ENCODE results near the gene FN1.

FN1 gene

GRCh38 chr2:215435870-215436704, at the start of gene FN1:
Gene FN1 (minus strand): TSS chr2:215436068. CDS start chr2:215435802, 266 bp downstream.
- peak; percentile 71 for DNase-seq (ENCODE audit: low spot score)

DNA sequence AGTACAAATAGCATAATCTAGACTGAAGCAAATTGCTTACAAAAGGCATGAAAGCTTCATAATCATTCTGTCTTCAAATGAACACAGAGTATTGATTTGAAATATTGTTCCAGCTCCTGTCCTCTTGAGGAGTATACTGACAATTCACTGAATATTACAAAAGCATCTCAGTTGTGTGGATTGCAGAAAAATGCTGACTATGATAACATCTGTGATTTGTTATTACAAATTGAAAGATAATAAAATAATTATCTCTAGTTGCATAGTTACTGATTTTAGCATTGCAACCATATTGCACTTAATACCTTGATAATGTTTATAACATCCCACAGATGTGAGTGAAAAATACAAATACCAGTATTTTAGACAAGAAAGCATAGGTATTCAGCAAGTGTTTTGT, 49.2 kb upstream of the FN1 start:
- no peak for DNase-seq (ENCODE audit: low spot score)

GRCh38 chr2:215484570-215484969, 48.7 kb upstream of the FN1 start:
- no peak for DNase-seq (ENCODE audit: low spot score)

DNA sequence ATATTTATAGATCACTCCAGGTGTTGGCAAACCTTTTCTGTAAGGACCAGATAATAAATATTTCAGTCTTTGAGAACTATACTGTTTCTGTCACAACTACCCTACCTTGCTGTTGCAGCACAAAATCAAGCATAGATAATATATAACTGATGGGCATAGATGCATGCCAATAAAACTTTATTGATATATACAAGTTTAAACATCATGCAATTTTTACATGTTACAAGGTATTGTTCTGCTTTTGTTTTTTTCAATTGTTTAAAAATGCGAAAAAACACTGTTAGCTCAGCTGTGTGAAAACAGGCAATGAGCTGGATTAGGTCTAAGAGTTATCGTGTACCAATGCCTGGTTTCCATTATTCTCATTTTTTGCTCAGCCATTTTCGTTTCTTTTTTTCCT, 47.6 kb upstream of the FN1 start:
- no peak for DNase-seq (ENCODE audit: low spot score)

DNA sequence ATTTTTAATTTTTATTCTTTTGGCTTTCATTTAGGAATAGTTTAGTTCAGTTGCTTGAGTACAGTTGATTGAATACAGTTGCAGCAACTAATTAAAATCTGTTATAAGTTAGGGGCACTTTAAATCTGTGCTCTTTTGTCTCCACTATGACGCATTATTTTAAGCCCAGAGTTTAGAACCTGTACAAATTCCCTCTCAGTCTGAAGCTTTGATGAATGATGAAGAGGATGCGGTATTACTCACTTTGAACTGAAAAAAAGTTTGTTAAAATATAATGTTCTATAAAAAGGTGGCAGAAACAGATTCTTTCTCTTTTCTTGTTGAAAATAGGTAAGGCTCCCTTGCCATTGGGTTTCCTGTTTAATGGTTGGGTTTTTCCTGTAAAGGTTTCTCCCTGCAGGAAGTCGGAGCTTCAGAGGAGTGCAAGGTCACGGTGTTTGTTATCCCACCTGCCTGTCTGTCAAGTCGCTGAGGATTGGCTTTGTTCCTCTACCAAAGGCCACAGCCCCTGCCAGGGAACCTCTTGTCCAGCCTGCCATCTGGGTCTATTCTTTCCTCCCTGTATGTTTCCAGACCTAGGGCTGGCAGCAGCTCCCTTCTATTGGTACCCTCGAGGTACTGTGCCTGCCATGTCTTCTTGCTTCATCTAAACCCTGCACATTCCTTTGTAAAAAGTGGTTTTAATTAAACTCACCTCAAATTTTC, 43.8 kb upstream of the FN1 start:
- DNase-seq (ENCODE audit: low spot score), result no peak

- no peak for DNase-seq (ENCODE audit: low spot score)
Observed at GRCh38 chr2:215479121-215479520, 43.3 kb upstream of the FN1 start.

GRCh38 chr2:215476424-215476823, 40.6 kb upstream of the FN1 start:
- DNase-seq (ENCODE audit: low spot score), result no peak

GRCh38 chr2:215466097-215466909, 30.4 kb upstream of the FN1 start:
- DNase-seq (ENCODE audit: low spot score), result no peak

DNA sequence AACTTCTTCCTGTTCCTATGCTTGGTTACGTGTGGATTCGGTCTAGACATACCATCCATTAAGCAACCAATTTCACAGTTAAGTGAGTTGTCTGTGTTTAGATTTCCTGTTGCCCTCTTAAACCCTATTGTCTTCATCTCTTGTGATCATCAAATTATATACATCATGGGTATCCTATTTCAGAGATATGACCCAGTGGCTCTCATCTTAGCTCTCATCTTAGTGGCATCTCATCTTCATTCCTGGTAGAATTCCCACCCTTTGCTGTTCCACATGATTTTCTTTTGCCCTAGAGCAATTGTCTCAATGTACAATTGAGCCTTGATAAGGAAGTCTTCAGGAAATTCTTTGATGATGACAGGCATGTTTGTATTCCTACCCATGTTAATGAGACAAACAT, 29.4 kb upstream of the FN1 start:
- no peak for DNase-seq (ENCODE audit: low spot score)

DNA sequence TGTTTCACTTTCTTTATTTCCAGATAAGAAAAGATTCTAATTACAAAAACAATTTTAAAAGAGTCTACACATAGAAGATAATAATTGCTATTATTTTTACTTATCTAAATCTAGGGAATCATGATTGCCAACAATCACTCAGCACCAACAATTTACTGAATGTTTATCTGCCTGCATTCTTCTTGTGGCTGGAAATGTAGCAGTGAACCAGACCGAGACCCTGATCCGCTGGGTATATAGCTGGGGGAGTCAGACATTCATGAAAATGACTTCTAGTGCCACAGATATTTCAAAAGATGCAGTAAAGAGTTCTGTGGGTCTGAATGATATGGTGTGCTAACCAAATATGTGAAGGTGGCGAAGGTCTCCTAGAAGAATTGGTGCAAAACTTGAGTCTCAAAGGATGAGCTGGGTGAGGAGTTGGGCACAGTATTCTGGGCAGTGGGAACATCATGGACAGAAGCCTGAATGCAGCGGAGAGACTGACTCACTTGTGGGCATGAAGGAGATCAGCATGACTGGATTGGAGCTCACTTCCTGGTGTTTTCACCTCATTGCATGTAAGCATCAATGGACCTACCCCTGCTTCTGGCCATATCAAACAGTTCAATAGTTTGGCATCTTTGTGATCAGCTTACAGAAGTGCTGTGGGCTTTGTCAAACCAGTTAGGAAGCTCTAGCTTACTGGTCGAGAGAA, 26.1 kb upstream of the FN1 start:
- DNase-seq (ENCODE audit: low spot score), result no peak

DNA sequence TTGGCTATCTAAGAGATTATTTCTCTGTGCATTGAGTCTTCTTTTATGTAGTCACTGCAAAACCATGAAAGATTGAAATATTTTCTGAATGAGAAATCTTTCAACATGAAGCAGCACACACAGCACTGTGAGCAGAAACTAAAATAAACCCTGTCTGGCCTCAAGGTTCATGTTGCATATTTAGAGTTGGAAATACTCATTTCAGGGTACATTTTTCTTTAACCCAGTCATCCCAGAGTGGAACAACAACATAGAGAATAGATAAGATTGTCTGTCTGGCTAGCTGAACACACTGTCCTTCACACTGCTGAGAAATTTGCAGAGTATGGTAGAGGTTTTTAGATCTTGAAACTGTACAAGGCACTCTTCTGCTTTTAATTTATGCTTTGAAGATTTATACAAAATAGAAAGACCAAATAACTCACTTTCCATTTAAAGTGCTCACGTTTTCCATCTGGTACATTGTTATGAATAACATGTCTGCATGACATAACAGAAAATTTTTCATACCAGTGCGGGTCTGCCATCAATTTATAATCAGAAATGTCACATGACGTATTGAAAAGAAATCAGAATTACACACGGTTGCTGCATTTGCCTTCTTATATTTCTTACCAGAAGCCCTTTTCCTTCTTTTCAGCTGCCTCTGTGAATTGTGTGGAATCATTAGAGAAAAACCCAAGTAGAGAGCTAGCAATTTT, 25.0 kb upstream of the FN1 start:
- no peak for DNase-seq (ENCODE audit: low spot score)

DNA sequence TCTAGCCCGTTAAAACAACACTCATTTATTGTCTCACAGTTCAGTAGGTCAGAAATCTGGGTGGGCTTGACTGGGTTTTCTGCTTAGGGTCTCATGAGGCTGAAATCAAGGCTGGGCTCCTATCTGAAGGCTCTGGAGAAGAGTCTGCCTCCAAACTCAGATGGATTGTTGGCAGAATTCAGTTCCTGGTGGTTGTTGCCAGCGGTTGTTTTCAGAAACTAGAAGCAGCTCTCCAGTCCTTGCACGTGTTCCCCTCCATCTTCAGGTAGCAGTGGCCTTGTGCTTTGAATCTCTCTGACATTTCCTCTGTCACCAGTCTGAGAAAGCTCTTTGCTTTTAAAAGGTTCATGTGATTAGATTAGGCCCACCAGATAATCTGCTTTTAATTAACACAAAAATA, 20.1 kb upstream of the FN1 start:
- no peak for DNase-seq (ENCODE audit: low spot score)

DNA sequence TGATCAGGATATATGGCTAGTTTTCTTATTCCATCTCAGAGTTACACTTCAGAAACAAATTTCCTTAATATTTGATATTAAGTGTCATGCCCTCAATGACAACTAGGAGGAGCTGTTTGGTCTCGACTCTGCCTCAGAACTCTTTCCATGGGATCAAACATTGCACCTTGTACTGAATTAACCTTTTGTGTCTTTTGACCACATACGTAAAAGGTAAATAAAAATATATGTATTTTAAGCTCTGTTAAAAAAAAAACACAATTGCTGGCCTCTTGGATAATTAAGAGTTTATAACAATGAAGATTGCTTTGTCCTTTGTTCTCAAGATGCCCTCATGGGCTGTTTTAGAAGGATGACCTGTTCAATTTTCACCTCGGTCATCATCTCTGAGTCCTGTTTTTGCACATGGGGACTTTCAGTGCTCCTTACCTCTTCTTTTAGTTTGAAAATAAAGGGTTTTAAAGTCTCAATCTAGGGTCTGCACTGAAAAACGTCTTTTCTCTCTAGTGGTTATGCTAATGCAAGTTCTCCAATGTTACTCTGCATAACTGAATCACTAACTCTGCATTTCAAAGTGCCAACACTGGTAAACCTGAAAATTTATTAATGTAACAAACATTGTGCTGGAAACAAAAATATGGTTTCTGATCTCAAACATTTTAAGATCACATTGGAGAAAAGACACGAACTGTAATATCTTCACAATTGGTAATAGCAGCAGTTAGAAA, 18.8 kb upstream of the FN1 start:
- no peak for DNase-seq (ENCODE audit: low spot score)

DNA sequence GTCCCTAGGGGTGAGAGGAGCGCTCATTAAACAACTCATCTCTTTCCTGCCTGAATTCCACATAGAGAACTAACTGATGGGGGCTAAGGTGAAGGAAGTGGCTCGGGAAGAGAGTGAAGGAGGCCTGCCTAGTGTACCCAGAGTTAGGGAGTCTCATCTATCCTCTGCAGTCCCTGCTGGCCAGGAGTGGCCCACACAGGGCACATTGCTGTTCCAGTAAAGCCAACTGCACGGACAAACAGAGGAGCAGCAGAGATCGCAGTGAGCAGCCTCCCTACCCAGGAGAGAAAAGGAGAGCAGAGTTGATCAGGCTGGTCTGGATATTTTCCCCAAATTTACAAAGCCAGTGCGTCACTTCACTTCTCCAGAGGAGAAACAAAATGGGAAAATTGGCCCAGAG, 16.9 kb upstream of the FN1 start:
- no peak for DNase-seq (ENCODE audit: low spot score)

DNA sequence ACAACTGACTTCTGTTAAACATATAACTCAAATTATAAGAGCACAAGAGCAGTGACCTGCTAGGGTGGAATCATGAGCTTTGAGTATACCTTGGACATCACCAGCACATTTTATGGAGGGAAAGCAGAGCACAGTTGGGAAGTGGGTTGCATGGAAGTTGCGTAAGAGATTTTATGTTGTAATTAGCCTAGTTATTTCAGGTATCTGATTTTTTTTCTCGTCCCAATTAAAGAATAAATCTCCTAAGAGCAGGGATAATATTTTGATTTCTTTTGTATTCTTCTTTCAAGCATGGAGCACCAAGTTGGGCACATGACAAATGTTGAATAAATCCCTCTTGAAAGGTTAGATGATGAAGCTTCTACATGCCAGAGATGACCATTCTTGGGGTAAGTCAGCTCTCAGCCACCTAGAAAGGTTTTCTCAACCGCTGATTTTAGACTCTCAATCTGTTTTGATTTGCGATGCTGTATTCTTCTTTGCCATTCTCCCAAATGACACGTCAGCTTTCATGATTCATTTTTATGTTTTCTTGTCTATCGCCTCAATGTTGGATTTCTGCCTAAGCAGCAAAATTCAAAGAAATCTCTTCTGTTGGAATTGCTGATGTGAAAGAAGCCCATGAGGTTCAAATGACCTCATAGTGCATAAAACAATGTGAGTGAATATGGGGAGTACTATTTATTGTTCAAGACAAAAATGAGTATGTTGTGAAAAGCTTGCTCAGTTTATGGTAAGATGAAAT, 15.3 kb upstream of the FN1 start:
- no peak for DNase-seq (ENCODE audit: low spot score)

DNA sequence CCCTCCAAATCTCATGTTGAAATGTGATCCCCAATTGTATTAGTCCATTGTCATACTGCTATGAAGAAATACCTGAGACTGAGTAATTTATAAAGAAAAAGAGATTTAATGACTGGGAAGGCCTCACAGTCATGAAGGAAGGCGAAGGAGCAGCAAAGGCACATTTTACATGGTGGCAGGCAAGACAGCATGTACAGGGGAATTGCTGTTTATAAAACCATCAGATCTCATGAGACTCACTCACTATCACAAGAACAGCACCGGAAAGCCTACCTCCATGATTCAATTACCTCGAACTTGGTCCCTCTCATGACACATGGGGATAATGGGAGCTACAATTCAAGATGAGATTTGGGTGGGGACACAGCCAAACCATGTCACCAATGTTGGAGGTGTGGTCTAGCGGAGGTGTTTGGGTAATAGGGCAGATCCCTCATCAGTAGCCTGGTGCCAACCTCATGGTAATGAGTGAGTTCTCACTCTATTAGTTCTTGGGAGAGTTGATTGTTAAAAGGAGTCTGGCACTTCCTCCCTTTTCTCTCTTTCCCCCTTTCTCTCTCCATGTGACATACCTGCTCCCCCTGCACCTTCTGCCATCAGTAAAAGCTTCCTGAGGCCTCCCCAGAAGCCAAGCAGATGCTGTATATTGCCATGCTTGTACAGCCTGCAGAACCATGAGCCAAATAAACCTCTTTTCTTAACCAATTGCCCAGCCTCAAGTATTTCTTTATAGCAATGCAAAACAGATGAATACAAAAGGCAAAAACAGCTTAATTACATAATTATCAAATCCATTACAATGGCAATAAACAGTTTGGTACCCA, 14.5 kb upstream of the FN1 start:
- DNase-seq (ENCODE audit: low spot score), result no peak

DNA sequence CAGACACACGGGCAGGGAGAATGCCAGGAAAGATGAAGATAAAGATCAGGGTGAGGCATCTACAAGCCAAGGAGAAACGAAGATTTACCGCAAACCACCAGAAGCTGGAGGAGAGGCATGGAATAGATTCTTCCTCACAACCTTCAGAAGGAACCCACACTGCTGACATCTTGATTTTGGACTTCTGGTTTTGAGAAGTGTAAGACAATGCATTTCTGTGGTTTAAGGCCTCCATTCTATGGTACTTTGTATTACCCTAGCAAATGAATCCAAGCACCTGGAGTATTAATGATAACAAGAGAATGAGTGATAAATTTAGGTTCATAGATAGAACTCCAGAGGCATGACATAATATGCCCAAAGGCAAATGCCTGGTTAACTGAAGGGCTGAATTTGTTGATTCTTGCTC, 11.8 kb upstream of the FN1 start:
- no peak for DNase-seq (ENCODE audit: low spot score)

DNA sequence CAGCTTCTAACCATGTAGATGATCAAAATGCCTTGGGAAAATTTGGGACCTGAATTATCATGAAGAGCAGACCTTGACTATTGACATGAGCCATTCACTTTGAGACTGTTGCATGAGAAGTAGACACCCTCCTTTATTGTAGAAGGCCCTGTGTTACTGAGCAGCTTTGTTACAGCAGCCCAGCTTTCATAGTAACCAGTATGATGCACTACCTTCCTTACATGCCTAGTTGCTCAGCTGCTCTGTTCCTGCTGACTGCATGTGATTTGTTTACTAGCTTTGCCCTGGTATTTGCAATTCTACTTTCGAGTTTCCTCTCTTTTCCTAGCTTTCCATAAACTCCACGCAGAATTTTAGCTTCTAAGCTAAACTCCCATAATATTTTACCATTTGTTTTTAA, 11.2 kb upstream of the FN1 start:
- DNase-seq (ENCODE audit: low spot score), result no peak

GRCh38 chr2:215442401-215442787, 6.5 kb upstream of the FN1 start:
- DNase-seq (ENCODE audit: low spot score), result no peak

All from HuH-7.5 (cell line).